Left lung (tissue), 10 donors: ENCODE data around the gene HNRNPUL2. TPM values are rescaled to one million over a fixed set of nuclear protein-coding genes. Genes with fewer than 3 reads are reported as not detected.
A peak's percentile ranks its signal among the peaks of the same experiment; 100 is the strongest.

Experiments used
- ATAC-seq: fragments of 200-7000 bp; cut with Tn5 transposase; one replicate; pipeline ENCODE4 v1.9.1; 2020; ENCODE audit warnings: moderate library complexity
- DNase-seq, 4 donors: peaks; one replicate each; pipeline ENCODE4 v3.0.0-alpha.2; 2013 to 2020
- H3K27ac ChIP-seq, 2 donors: fragments of 200-600 bp; sonication (generic) in 1 of 2; one replicate each; pipeline versions ENCODE4 v1.5.0 to v1.8.0; 2020 to 2021
- H3K27me3 ChIP-seq, 2 donors: fragments of 200-600 bp; sonication (generic) in 1 of 2; one replicate each; pipeline versions ENCODE4 v1.5.0 to v1.8.0; 2020 to 2021
- H3K36me3 ChIP-seq, 2 donors: fragments of 200-600 bp; sonication (generic) in 1 of 2; one replicate each; pipeline versions ENCODE4 v1.5.0 to v1.8.0; 2020 to 2021
- H3K4me1 ChIP-seq, 2 donors: fragments of 200-600 bp; one replicate each; pipeline ENCODE4 v1.8.0; 2021
- H3K4me3 ChIP-seq, 2 donors: fragments of 200-600 bp; sonication (generic) in 1 of 2; one replicate each; pipeline versions ENCODE4 v1.5.0 to v1.8.0; 2020 to 2021; ENCODE audit warnings: mild to moderate bottlenecking in 1 of 2
- H3K9me3 ChIP-seq, 2 donors: fragments of 200-600 bp; sonication (generic) in 1 of 2; one replicate each; pipeline versions ENCODE4 v1.5.0 to v1.8.0; 2020 to 2021
- CTCF ChIP-seq, 2 donors: fragments of 200-600 bp; sonication (generic) in 1 of 2; IDR thresholded peaks; one replicate each; pipeline versions ENCODE4 v1.5.0 to v1.8.0; 2021; ENCODE audit warnings: antibody characterized with exemption in 2 of 2
- intact Hi-C, 2 donors: fragments of 100-400 bp; cut with DNase I; formaldehyde crosslinking; loops; one replicate each; pipeline versions ENCODE4 v1.11.2 to v1.14.2; 2022
- polyA plus RNA-seq, 6 donors: library from polyadenylated mRNA; unstranded; fragments of 120-200 nt; gene quantifications; one replicate each; pipeline ENCODE4 v1.2.1, GENCODE V29; 2013; ENCODE audit not compliant: insufficient read length in 6 of 6
- total RNA-seq, 2 donors: library from RNA; stranded (reverse); fragmentation: NEBNext Ultra II Directional; extraction: Animal tissue kit (Norgen Biotek cat#: 25700); gene quantifications; one replicate each; pipeline ENCODE4 v1.2.1, GENCODE V29; 2021
- donor health status: DM: no; HTN: yes; CAD: no.
- donor health status: DM: no; HTN: no; CAD: no.

HNRNPUL2 gene
- total and polyA plus RNA-seq, 8 donors = 31.8 to 95.4 (median 88.0) TPM

- no peaks in the 10 kb centered on the region for H3K9me3 ChIP-seq
- no peaks in the 10 kb centered on the region for H3K27me3 ChIP-seq
- H3K36me3 ChIP-seq = peaks cover 11 to 99% of the 10 kb centered on the region in 2 donors
- no peak for TF ChIP-seq CTCF (IDR thresholded peaks at IDR 0.05)
- H3K27ac ChIP-seq = no peak overlapping the region
- H3K4me1 ChIP-seq = peaks cover 4 to 13% of the 10 kb centered on the region in 2 donors
- intact Hi-C loops = no loop called here
- ATAC-seq = no peak
- no peak for DNase-seq
- no peak overlapping the region for H3K4me3 ChIP-seq
Measured at GRCh38 chr11:62716816-62717215, 10.4 kb downstream of the HNRNPUL2 start.

DNA sequence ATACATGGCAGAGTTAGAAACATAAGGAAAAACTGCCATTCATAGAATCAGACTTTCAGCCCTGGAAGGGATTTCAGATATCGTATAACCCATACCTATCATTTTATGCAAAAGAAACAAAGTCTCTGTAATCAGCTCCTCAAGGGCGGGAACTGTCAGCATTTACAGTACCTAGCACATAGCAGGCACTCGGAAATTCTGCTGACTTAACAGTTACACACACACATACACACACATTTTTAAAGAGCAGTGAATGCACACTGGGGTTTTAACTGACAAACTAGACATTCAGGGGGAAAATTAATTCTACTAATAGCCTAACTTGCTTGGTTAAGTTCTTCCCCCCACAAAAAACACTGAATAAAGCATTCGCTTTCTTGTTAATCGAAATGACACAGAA is 11.1 kb downstream of the HNRNPUL2 start:
- Histone ChIP-seq H3K27ac (no peak overlapping the region), H3K36me3 (peaks cover 9 to 99% of the 10 kb centered on the region in 2 donors)

GRCh38 chr11:62715150-62716130 is 11.8 kb downstream of the HNRNPUL2 start:
- intact Hi-C loops = no loop called here
- Histone ChIP-seq H3K27ac (no peak overlapping the region), H3K4me1 (peaks cover 5 to 16% of the 10 kb centered on the region in 2 donors), H3K9me3 (no peaks in the 10 kb centered on the region), H3K27me3 (no peaks in the 10 kb centered on the region), H3K4me3 (no peak overlapping the region), H3K36me3 (peaks cover 4 to 99% of the 10 kb centered on the region in 2 donors)
- no peak for DNase-seq
- TF ChIP-seq CTCF (IDR thresholded peaks at IDR 0.05) = no peak
- no peak for ATAC-seq

More for the DNA sequence above, 11.1 kb downstream of the HNRNPUL2 start:
- peaks cover 4 to 13% of the 10 kb centered on the region in 2 donors for H3K4me1 ChIP-seq
- H3K4me3 ChIP-seq = no peak overlapping the region
- no peaks in the 10 kb centered on the region for H3K9me3 ChIP-seq
- DNase-seq (no peak), ATAC-seq (no peak)
- no peaks in the 10 kb centered on the region for H3K27me3 ChIP-seq
- TF ChIP-seq CTCF (IDR thresholded peaks at IDR 0.05) = no peak
- intact Hi-C loops = no loop called here

DNA sequence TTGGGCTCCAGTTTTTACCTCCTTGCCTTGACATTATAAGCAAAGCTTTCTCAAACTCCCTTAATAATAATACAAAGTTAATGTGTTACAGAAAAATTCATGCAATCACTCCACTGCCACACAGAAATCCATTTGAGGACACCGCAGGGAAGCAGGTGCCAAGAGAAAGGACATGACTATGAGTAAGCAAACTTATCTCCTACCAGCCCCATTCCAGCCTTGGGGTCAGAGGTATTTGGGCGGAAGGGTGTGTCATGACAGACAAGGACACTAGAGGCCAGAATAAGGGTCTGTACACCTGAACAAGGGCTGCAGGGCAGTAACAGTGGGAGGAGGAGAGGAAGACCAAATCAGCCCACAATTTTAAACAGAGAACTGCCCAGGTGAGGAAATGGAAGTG is 13.9 kb downstream of the HNRNPUL2 start:
- ATAC-seq = peak; percentile 49
- TF ChIP-seq CTCF (IDR thresholded peaks at IDR 0.05) = no peak
- H3K36me3 ChIP-seq = peaks cover 0 to 82% of the 10 kb centered on the region in 2 donors
- no peaks in the 10 kb centered on the region for H3K27me3 ChIP-seq
- H3K4me1 ChIP-seq = peaks cover 17 to 34% of the 10 kb centered on the region in 2 donors
- DNase-seq = peak in 1 of 4 donors; percentile 70
- peak overlapping the region; percentile 39 to 49 for H3K27ac ChIP-seq
- no peaks in the 10 kb centered on the region for H3K9me3 ChIP-seq
- intact Hi-C loops = no loop called here
- no peak overlapping the region for H3K4me3 ChIP-seq

DNA sequence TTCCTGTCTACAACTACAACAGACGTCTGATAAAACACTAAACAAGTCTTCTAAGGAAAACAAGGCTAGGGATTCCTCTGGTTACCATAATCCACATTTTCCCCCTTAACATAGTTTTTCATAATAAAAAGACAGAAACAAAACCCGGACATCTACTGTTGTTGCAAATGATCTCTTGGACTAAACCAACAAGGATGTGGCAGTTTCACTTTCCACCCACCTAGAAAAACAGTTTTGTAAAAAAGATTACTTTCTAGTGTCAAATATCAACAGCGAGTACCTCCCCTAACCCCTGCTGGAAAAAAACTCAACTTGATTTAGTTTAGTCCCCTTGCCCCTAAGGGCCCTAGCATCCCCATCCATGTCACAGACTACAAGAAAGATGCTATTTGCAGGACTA is 14.4 kb downstream of the HNRNPUL2 start:
- ATAC-seq = no peak
- Histone ChIP-seq H3K4me1 (peaks cover 17 to 38% of the 10 kb centered on the region in 2 donors), H3K9me3 (no peaks in the 10 kb centered on the region), H3K36me3 (peaks cover 0 to 77% of the 10 kb centered on the region in 2 donors), H3K4me3 (no peak overlapping the region), H3K27me3 (no peaks in the 10 kb centered on the region), H3K27ac (peak overlapping the region; percentile 23 to 49)
- intact Hi-C loops = no loop called here
- no peak for TF ChIP-seq CTCF (IDR thresholded peaks at IDR 0.05)
- DNase-seq = no peak
